HepG2 (cell line): ENCODE data around the gene GNG7. TPM values are rescaled to one million over a fixed set of nuclear protein-coding genes. Genes with fewer than 3 reads are reported as not detected.
"Not testable (repeated sequence)": the region's sequence is repeated elsewhere in the genome, so short reads cannot be mapped to it uniquely, and the experiment has no call there.

Source experiments
- ATAC-seq: fragments of 200-7000 bp; cut with Tn5 transposase; 3 replicates; pipeline ENCODE4 v1.9.1; 2020; ENCODE audit warnings: mild to moderate bottlenecking, moderate library complexity
- BruUV-seq: library from RNA; stranded (reverse); fragments of 400-500 nt; replicated peaks from 2 replicates; lab custom pipeline; 2021; lab: Mats Ljungman, UMichigan
- CTCF ChIA-PET: fragments of 300-600 bp; formaldehyde crosslinking; extraction: SDS; loops from one replicate; lab custom pipeline; 2021; ENCODE audit warnings: low total read pairs, inconsistent platforms, low intra/inter-chr PET ratio; lab: Yijun Ruan, JAX
- POLR2A ChIA-PET: fragments of 350-600 bp; sonication (Branson Sonifier 250); formaldehyde crosslinking; loops from one replicate; lab custom pipeline; 2020; ENCODE audit warnings: antibody characterized with exemption, inconsistent platforms; lab: Yijun Ruan, JAX
- DNase-seq: peaks from one replicate; pipeline ENCODE4 v3.0.0-alpha.2; 2015; ENCODE audit warnings: low spot score
- FAIRE-seq: peaks from 3 replicates; lab custom pipeline; 2011; peaks lifted over from hg19 to GRCh38; lab: Jason Lieb, UNC
- H2AFZ ChIP-seq: one replicate; pipeline ENCODE4 v1.6.1; 2011; ENCODE audit warnings: low read length, inconsistent platforms
- H3K27ac ChIP-seq: fragments of 300-600 bp; 3 replicates; pipeline ENCODE4 v1.8.0; 2011; ENCODE audit warnings: mixed run types, mild to moderate bottlenecking, mixed read lengths, low read length, inconsistent platforms; ENCODE audit not compliant: insufficient read depth; ENCODE audit errors: extremely low read length
- H3K27me3 ChIP-seq, 2 experiments: fragments of 200-600 bp in 1 of 2; 2 replicates in 1 of 2; 3 replicates in 1 of 2; pipeline versions ENCODE4 v1.6.0 to v1.8.0; 2011; ENCODE audit warnings: low read length in 2 of 2, mild to moderate bottlenecking in 2 of 2, moderate library complexity in 2 of 2, inconsistent platforms in 1 of 2; ENCODE audit not compliant: insufficient read depth in 2 of 2, control insufficient read depth in 1 of 2
- H3K36me3 ChIP-seq, 2 experiments: fragments of 200-600 bp in 1 of 2; replicated peaks in 1 of 2; 2 replicates in 1 of 2; 3 replicates in 1 of 2; pipeline versions ENCODE4 v1.5.1 to v1.8.0; 2011; ENCODE audit warnings: low read length in 2 of 2, inconsistent platforms in 1 of 2; ENCODE audit not compliant: insufficient read depth in 2 of 2, control insufficient read depth in 1 of 2
- H3K4me1 ChIP-seq: 2 replicates; pipeline ENCODE4 v1.5.1; 2012; ENCODE audit warnings: low read length, inconsistent platforms; ENCODE audit not compliant: insufficient read depth
- H3K4me2 ChIP-seq: 2 replicates; pipeline ENCODE4 v1.6.0; 2011; ENCODE audit warnings: low read depth, low read length, inconsistent platforms
- H3K4me3 ChIP-seq, 3 experiments: fragments of 200-600 bp in 1 of 3; sonication (generic), shearing (Covaris generic) in 1 of 3; replicated peaks in 1 of 3; 2 replicates each; pipeline ENCODE4 v1.5.1; 2011 to 2016; ENCODE audit warnings: low read length in 3 of 3, inconsistent platforms in 2 of 3, low read depth in 2 of 3, mild to moderate bottlenecking in 2 of 3, control low read depth in 1 of 3, mixed read lengths in 1 of 3; ENCODE audit not compliant: insufficient read depth in 1 of 3
- H3K79me2 ChIP-seq: one replicate; pipeline ENCODE4 v1.6.1; 2011; ENCODE audit warnings: low read length, inconsistent platforms; ENCODE audit not compliant: insufficient read depth
- H3K9ac ChIP-seq: 2 replicates; pipeline ENCODE4 v1.6.0; 2011; ENCODE audit warnings: mild to moderate bottlenecking, low read depth, low read length, inconsistent platforms; ENCODE audit not compliant: insufficient read depth
- H3K9me3 ChIP-seq: 2 replicates; pipeline ENCODE4 v1.5.1; 2012; ENCODE audit warnings: mild to moderate bottlenecking, low read length
- H4K20me1 ChIP-seq: 2 replicates; pipeline ENCODE4 v1.6.0; 2011; ENCODE audit warnings: inconsistent platforms, mild to moderate bottlenecking, low read length, moderate library complexity; ENCODE audit not compliant: insufficient read depth
- ATAD3A ChIP-seq: sonication (generic); formaldehyde crosslinking; IDR thresholded peaks from 2 replicates; pipeline ENCODE4 v1.4.0; 2020; ENCODE audit warnings: missing genetic modification reagents
- BRCA1 ChIP-seq: sonication (generic); formaldehyde crosslinking; IDR thresholded peaks from 2 replicates; pipeline ENCODE4 v1.4.0; 2020; ENCODE audit warnings: missing genetic modification reagents
- CENPX ChIP-seq: sonication (generic); formaldehyde crosslinking; IDR thresholded peaks from 2 replicates; pipeline ENCODE4 v1.9.0; 2021; ENCODE audit warnings: mild to moderate bottlenecking, missing genetic modification reagents, moderate library complexity
- E2F2 ChIP-seq: sonication (generic); formaldehyde crosslinking; IDR thresholded peaks from 2 replicates; pipeline ENCODE4 v1.4.0; 2020; ENCODE audit warnings: missing genetic modification reagents, borderline replicate concordance
- ELK4 ChIP-seq: sonication (generic); formaldehyde crosslinking; IDR thresholded peaks from 2 replicates; pipeline ENCODE4 v1.9.0; 2021; ENCODE audit warnings: missing genetic modification reagents, borderline replicate concordance
- MBD4 ChIP-seq: IDR thresholded peaks from 2 replicates; pipeline ENCODE4 v1.6.1; 2012; ENCODE audit warnings: low read length, inconsistent platforms, borderline replicate concordance
- ZNF589 ChIP-seq: sonication (generic); formaldehyde crosslinking; conservative IDR thresholded peaks from 2 replicates; pipeline ENCODE4 v1.8.0; 2022; ENCODE audit warnings: mild to moderate bottlenecking, moderate library complexity, missing genetic modification reagents
- ZSCAN12 ChIP-seq: sonication (generic); formaldehyde crosslinking; IDR thresholded peaks from 2 replicates; pipeline ENCODE4 v1.9.0; 2021; ENCODE audit warnings: mild to moderate bottlenecking, missing genetic modification reagents
- WGBS: methylation state at CpG from one replicate; pipeline ENCODE4 v1.1.6; 2017; ENCODE audit warnings: low lambda C conversion rate; 5-methylcytosine and 5-hydroxymethylcytosine counted together
- in situ Hi-C: cut with HindIII; loops from 2 replicates; pipeline ENCODE4 v1.10.0; 2017; ENCODE audit warnings: low pct_unique_long_range_greater_than_20kb; ENCODE audit not compliant: extremely low pct_ligation_motif_present
- intact Hi-C: fragments of 100-400 bp; cut with micrococcal nuclease; formaldehyde crosslinking; loops from one replicate; pipeline ENCODE4 v1.10.0; 2022; ENCODE audit not compliant: unreplicated experiment
- polyA plus RNA-seq, 8 experiments: library from polyadenylated mRNA; depleted of rRNA in 3 of 8; stranded (reverse) in 7 of 8; unstranded in 1 of 8; fragments of >200 nt; fragmentation: Illumina TruSeq in 4 of 8; extraction: Trizol in 4 of 8; gene quantifications; 2 replicates each; pipeline versions ENCODE4 v1.2.1 to v1.2.3, GENCODE V29; 2011 to 2016; ENCODE audit warnings: low read depth in 4 of 8, missing spikeins in 1 of 8, mixed read lengths in 1 of 8; ENCODE audit not compliant: insufficient read depth in 1 of 8
- total RNA-seq, 5 experiments: library from RNA; depleted of rRNA; stranded (reverse); fragments of >200 nt; fragmentation: Illumina TruSeq; extraction: Trizol; gene quantifications; 2 replicates each; pipeline ENCODE4 v1.2.3, GENCODE V29; 2016; ENCODE audit warnings: low read depth in 1 of 5

GNG7 gene
- total and polyA plus RNA-seq, 2 of the 13 experiments (the other 11 are each of a cell fraction or from before 2014, with no cell fraction given) = 1.4 to 3.3 TPM

GRCh38 chr19:2567580-2567979, 134.9 kb downstream of the GNG7 start:
- Histone ChIP-seq H3K4me2 (no peak overlapping the region), H3K9ac (no peak overlapping the region), H2AFZ (no peak overlapping the region), H3K4me3 (no peak overlapping the region), H3K79me2 (no peaks in the 10 kb centered on the region), H3K36me3 (no peaks in the 10 kb centered on the region), H3K9me3 (no peaks in the 10 kb centered on the region), H3K27me3 (no peaks in the 10 kb centered on the region), H3K4me1 (peaks cover 35% of the 10 kb centered on the region), H4K20me1 (no peaks in the 10 kb centered on the region), H3K27ac (no peak overlapping the region)
- CTCF ChIA-PET = no interaction called here
- FAIRE-seq (no peak), ATAC-seq (no peak), DNase-seq (no peak)
- WGBS = 89% methylated on average over 17 of the region's 17 CpGs
- intact Hi-C loops (no loop called here), in situ Hi-C loops (no loop called here)
- TF ChIP-seq ATAD3A (CRISPR knock-in tag) = no peak
- no peak for TF ChIP-seq MBD4
- TF ChIP-seq E2F2 (CRISPR knock-in tag) = no peak
- TF ChIP-seq CENPX (CRISPR knock-in tag) = no peak
- TF ChIP-seq ZNF589 (CRISPR knock-in tag) = no peak
- no peak for TF ChIP-seq ZSCAN12 (CRISPR knock-in tag)
- no peak for TF ChIP-seq ELK4 (CRISPR knock-in tag)
- no peak for TF ChIP-seq BRCA1
- POLR2A ChIA-PET = interaction anchor here (2.1 kb wide), 1 partner anchor 10 kb away, joined by 7 read pairs; no protein-coding TSS in a partner anchor
- no TSS peak for BruUV-seq

- FAIRE-seq, H3K9ac ChIP-seq, H3K4me3 ChIP-seq, DNase-seq, H3K27ac ChIP-seq, ATAC-seq, H3K79me2 ChIP-seq, H3K4me2 ChIP-seq, BruUV-seq, in situ Hi-C loops, H4K20me1 ChIP-seq, CTCF ChIA-PET, H2AFZ ChIP-seq, H3K36me3 ChIP-seq, H3K9me3 ChIP-seq, intact Hi-C loops, POLR2A ChIA-PET, H3K27me3 ChIP-seq: not testable (repeated sequence)
- peaks cover 55% of the 10 kb centered on the region for H3K4me1 ChIP-seq
- WGBS = 83% methylated on average over 9 of the region's 9 CpGs
Observed at GRCh38 chr19:2563546-2563945, 138.9 kb downstream of the GNG7 start.
